Psoas muscle (tissue), 8 donors: ENCODE results near the gene AUTS2. TPM values are rescaled to one million over a fixed set of nuclear protein-coding genes. Genes with fewer than 3 reads are reported as not detected.
A peak's percentile ranks its signal among the peaks of the same experiment; 100 is the strongest.

Source experiments
- ATAC-seq, 4 donors: fragments of 200-7000 bp; cut with Tn5 transposase; one replicate each; pipeline ENCODE4 v1.9.1; 2020; ENCODE audit warnings: moderate library complexity in 3 of 4, mild to moderate bottlenecking in 2 of 4
- DNase-seq, 2 donors: peaks; one replicate each; pipeline ENCODE4 v3.0.0-alpha.2; 2020
- H3K27ac ChIP-seq: fragments of 200-600 bp; one replicate; pipeline ENCODE4 v1.8.0; 2022
- H3K27me3 ChIP-seq, 3 donors: fragments of 200-600 bp in 1 of 3; one replicate each; pipeline versions ENCODE4 v1.6.1 to v1.8.0; 2013 to 2022; ENCODE audit warnings: low read length in 2 of 3, mild to moderate bottlenecking in 2 of 3, moderate library complexity in 1 of 3; ENCODE audit not compliant: insufficient read depth in 3 of 3
- H3K36me3 ChIP-seq, 2 donors: fragments of 200-600 bp in 1 of 2; one replicate each; pipeline versions ENCODE4 v1.6.1 to v1.8.0; 2013 to 2022; ENCODE audit warnings: low read depth in 1 of 2, mild to moderate bottlenecking in 1 of 2, moderate library complexity in 1 of 2; ENCODE audit not compliant: insufficient read depth in 1 of 2
- H3K4me1 ChIP-seq: fragments of 200-600 bp; one replicate; pipeline ENCODE4 v1.8.0; 2022
- H3K4me3 ChIP-seq: fragments of 200-600 bp; one replicate; pipeline ENCODE4 v1.8.0; 2022; ENCODE audit warnings: mild to moderate bottlenecking
- H3K9me3 ChIP-seq: fragments of 200-600 bp; one replicate; pipeline ENCODE4 v1.8.0; 2022
- CTCF ChIP-seq: fragments of 200-600 bp; IDR thresholded peaks from one replicate; pipeline ENCODE4 v1.8.0; 2022; ENCODE audit warnings: antibody characterized with exemption
- WGBS, 3 donors: extraction: QIAGEN DNeasy Blood & Tissue Kit; methylation state at CpG; one replicate each; pipeline versions ENCODE4 v1.1.6 to v1.1.7; 2013; 5-methylcytosine and 5-hydroxymethylcytosine counted together
- intact Hi-C, 2 donors: fragments of 100-400 bp; cut with DNase I; formaldehyde crosslinking; loops; one replicate each; pipeline versions ENCODE4 v1.11.0 to v1.14.2; 2022
- polyA plus RNA-seq, 3 donors: library from polyadenylated mRNA; stranded (reverse); fragments of 200-250 nt; gene quantifications; one replicate each; pipeline ENCODE4 v1.2.3, GENCODE V29; 2013
- total RNA-seq, 4 donors: library from RNA; stranded (reverse); fragmentation: NEBNext Ultra II Directional in 2 of 4; extraction: Animal tissue kit (Norgen Biotek cat#: 25700) in 2 of 4; gene quantifications; one replicate each; pipeline versions ENCODE4 v1.2.1 to v1.2.4, GENCODE V29; 2021 to 2023
- donor health status: healthy with polysubstance abuse.
- donor health status: DM: no; HTN: no; CAD: no; lungs with moderate emphysema.
- donor health status: Bipolar disorder and iron deficiency.
- donor health status: healthy.
- donor health status: DM: yes; HTN: yes; CAD: no.
- donor health status: DM: no; HTN: no; CAD: no.
- donor health status: DM: no; HTN: no; CAD: no.
- donor health status: DM: yes; HTN: yes; CAD: no.

AUTS2 gene
- total and polyA plus RNA-seq, 7 donors: 5.0 to 33.5 (median 14.3) TPM

GRCh38 chr7:70498232-70498992 is 900.1 kb downstream of the AUTS2 start:
- no peak for TF ChIP-seq CTCF
- H3K4me3 ChIP-seq: no peak overlapping the region
- 82 to 88% (median 84%) methylated on average over 5 of the region's 5 CpGs for WGBS, 3 donors
- H3K36me3 ChIP-seq: no peaks in the 10 kb centered on the region
- H3K27ac ChIP-seq: no peak overlapping the region
- ATAC-seq: no peak
- no peaks in the 10 kb centered on the region for H3K27me3 ChIP-seq
- intact Hi-C loops: no loop called here
- no peak for DNase-seq
- peaks cover 11% of the 10 kb centered on the region for H3K4me1 ChIP-seq
- H3K9me3 ChIP-seq: no peaks in the 10 kb centered on the region

- peaks cover 11% of the 10 kb centered on the region for H3K4me1 ChIP-seq
- ATAC-seq (no peak), DNase-seq (no peak)
- no peaks in the 10 kb centered on the region for H3K27me3 ChIP-seq
- WGBS, 3 donors: 97 to 99% (median 97%) methylated on average over 7 of the region's 7 CpGs
- no peaks in the 10 kb centered on the region for H3K36me3 ChIP-seq
- intact Hi-C loops: no loop called here
- no peak overlapping the region for H3K4me3 ChIP-seq
- no peak overlapping the region for H3K27ac ChIP-seq
- TF ChIP-seq CTCF: no peak
- H3K9me3 ChIP-seq: no peaks in the 10 kb centered on the region
These were observed 902.0 kb downstream of the AUTS2 start for GRCh38 chr7:70500261-70500660.

GRCh38 chr7:70502117-70502863 is 904.0 kb downstream of the AUTS2 start:
- Histone ChIP-seq H3K36me3 (no peaks in the 10 kb centered on the region), H3K4me3 (no peak overlapping the region), H3K27me3 (no peaks in the 10 kb centered on the region), H3K9me3 (no peaks in the 10 kb centered on the region), H3K27ac (no peak overlapping the region), H3K4me1 (peaks cover 11% of the 10 kb centered on the region)
- no peak for TF ChIP-seq CTCF
- 51 to 54% (median 52%) methylated on average over 8 of the region's 8 CpGs for WGBS, 3 donors
- intact Hi-C loops: no loop called here
- DNase-seq (no peak), ATAC-seq (peak; percentile 60 to 82 (median 76))

GRCh38 chr7:70504254-70504653 is 906.0 kb downstream of the AUTS2 start:
- no peaks in the 10 kb centered on the region for H3K27me3 ChIP-seq
- intact Hi-C loops: no loop called here
- no peak for ATAC-seq
- H3K4me1 ChIP-seq: peaks cover 11% of the 10 kb centered on the region
- H3K4me3 ChIP-seq: no peak overlapping the region
- no peak for TF ChIP-seq CTCF
- H3K36me3 ChIP-seq: no peaks in the 10 kb centered on the region
- WGBS, 3 donors: 90 to 94% (median 90%) methylated on average over 6 of the region's 6 CpGs
- DNase-seq: no peak
- no peaks in the 10 kb centered on the region for H3K9me3 ChIP-seq
- H3K27ac ChIP-seq: no peak overlapping the region
